ENCODE results near the gene RASSF1. TPM values are rescaled to one million over a fixed set of nuclear protein-coding genes. Genes with fewer than 3 reads are reported as not detected.

Gene RASSF1
- total and polyA plus RNA-seq, 2 of the 13 experiments (the other 11 are each of a cell fraction or from before 2014, with no cell fraction given): 10.2 to 27.5 TPM

- BruUV-seq (replicated peaks): no TSS peak
- Histone ChIP-seq H3K4me3 (replicated peaks in 1 of 3; ENCODE audit: insufficient read depth in 1 of 3, low read depth in 2 of 3, low read length in 3 of 3) (no peak overlapping the region), H3K27me3 (ENCODE audit: control insufficient read depth in 1 of 2, insufficient read depth in 2 of 2, low read length in 2 of 2) (no peaks in the 10 kb centered on the region), H4K20me1 (ENCODE audit: insufficient read depth, low read length) (no peaks in the 10 kb centered on the region), H3K4me2 (ENCODE audit: low read depth, low read length) (no peak overlapping the region), H2AFZ (ENCODE audit: low read length) (no peak overlapping the region), H3K4me1 (ENCODE audit: insufficient read depth, low read length) (peaks cover 42% of the 10 kb centered on the region), H3K9me3 (ENCODE audit: low read length) (no peaks in the 10 kb centered on the region), H3K27ac (ENCODE audit: extremely low read length, insufficient read depth, low read length) (peak overlapping the region; percentile 27), H3K9ac (ENCODE audit: insufficient read depth, low read depth, low read length) (no peak overlapping the region), H3K79me2 (ENCODE audit: insufficient read depth, low read length) (peaks cover 10% of the 10 kb centered on the region), H3K36me3 (replicated peaks in 1 of 2; ENCODE audit: control insufficient read depth in 1 of 2, insufficient read depth in 2 of 2, low read length in 2 of 2) (peaks cover 16 to 29% of the 10 kb centered on the region in 2 experiments)
- in situ Hi-C loops (cut with HindIII; ENCODE audit: extremely low pct_ligation_motif_present, low pct_unique_long_range_greater_than_20kb): no loop called here
- CTCF ChIA-PET (ENCODE audit: low intra/inter-chr PET ratio, low total read pairs): no interaction called here
- no peak for DNase-seq (ENCODE audit: low spot score)
- intact Hi-C loops (cut with micrococcal nuclease; ENCODE audit: unreplicated experiment): no loop called here
- ATAC-seq: no peak; the same call in 2 of the 3 replicates
- POLR2A ChIA-PET: interaction anchor here (0.8 to 13.0 kb wide), 5 partner anchors 14 to 111 kb away, joined by 3 to 222 read pairs (median 3); partner anchors contain the start of genes GNAI2, HYAL1, HYAL3 and LSMEM2
- FAIRE-seq: no peak
- 85% methylated on average over 3 of the region's 3 CpGs for WGBS (ENCODE audit: low lambda C conversion rate)
- TF ChIP-seq ZNF547 (CRISPR knock-in tag; IDR thresholded peaks at IDR 0.05) (no peak), NONO (IDR thresholded peaks at IDR 0.05) (no peak), NONO (CRISPR knock-in tag; conservative IDR thresholded peaks at IDR 0.05) (no peak), SAFB2 (CRISPR knock-in tag; IDR thresholded peaks at IDR 0.05; ENCODE audit: borderline replicate concordance, low read depth) (no peak), MAFG (CRISPR knock-in tag; IDR thresholded peaks at IDR 0.05) (no peak), ZNF468 (CRISPR knock-in tag; IDR thresholded peaks at IDR 0.05) (no peak), ATM (IDR thresholded peaks at IDR 0.05; ENCODE audit: borderline replicate concordance) (no peak), ATF7-NPFF (CRISPR knock-in tag; IDR thresholded peaks at IDR 0.05; ENCODE audit: low read depth) (no peak), RNF219 (CRISPR knock-in tag; IDR thresholded peaks at IDR 0.05) (no peak), ZBTB37 (CRISPR knock-in tag; IDR thresholded peaks at IDR 0.05) (no peak), FOXP1 (IDR thresholded peaks at IDR 0.05) (no peak), FOXP1 (CRISPR knock-in tag; IDR thresholded peaks at IDR 0.05) (no peak), ZNF720 (CRISPR knock-in tag; IDR thresholded peaks at IDR 0.05) (no peak), LCORL (IDR thresholded peaks at IDR 0.05) (no peak), LCORL (CRISPR knock-in tag; IDR thresholded peaks at IDR 0.05) (no peak), ZBED4 (CRISPR knock-in tag; IDR thresholded peaks at IDR 0.05; ENCODE audit: borderline replicate concordance) (no peak), MIER2 (CRISPR knock-in tag; IDR thresholded peaks at IDR 0.05) (no peak), SP5 (CRISPR knock-in tag; IDR thresholded peaks at IDR 0.05; ENCODE audit: borderline replicate concordance, low read depth) (no peak), ZNF253 (CRISPR knock-in tag; IDR thresholded peaks at IDR 0.05; ENCODE audit: borderline replicate concordance) (no peak), ZNF557 (CRISPR knock-in tag; IDR thresholded peaks at IDR 0.05) (no peak), ZNF576 (CRISPR knock-in tag; IDR thresholded peaks at IDR 0.05) (no peak)
Observed at GRCh38 chr3:50314342-50314741, 26.3 kb downstream of the RASSF1 start.
